SK-N-MC (cell line): Measurements from ENCODE around the gene ITPKA.

Source experiments
- DNase-seq: peaks from one replicate; pipeline ENCODE4 v3.0.0-alpha.2; 2011; ENCODE audit warnings: low read depth, low spot score
- H3K27ac ChIP-seq: fragments of 200-600 bp; sonication (generic); 2 replicates; pipeline ENCODE4 v1.5.1; 2016; ENCODE audit warnings: mixed run types
- H3K36me3 ChIP-seq: fragments of 200-600 bp; sonication (generic); 2 replicates; pipeline ENCODE4 v1.6.1; 2017; ENCODE audit warnings: antibody characterized with exemption, low read length, mixed read lengths; ENCODE audit not compliant: insufficient read depth
- H3K4me3 ChIP-seq: fragments of 200-600 bp; sonication (generic); 2 replicates; pipeline ENCODE4 v1.5.1; 2016
- H3K9ac ChIP-seq: fragments of 200-600 bp; sonication (generic); 2 replicates; pipeline ENCODE4 v1.8.0; 2017; ENCODE audit warnings: mixed run types, mixed read lengths; ENCODE audit not compliant: insufficient read length
- H3K9me3 ChIP-seq: fragments of 200-600 bp; sonication (generic); 2 replicates; pipeline ENCODE4 v1.6.1; 2017; ENCODE audit warnings: low read depth, mild to moderate bottlenecking, antibody characterized with exemption, low read length, moderate library complexity, mixed read lengths
- EZH2 ChIP-seq: fragments of 200-600 bp; sonication (generic); IDR thresholded peaks from one replicate; pipeline ENCODE4 v1.6.1; 2017; ENCODE audit warnings: antibody characterized with exemption
- FOXP2 ChIP-seq: optimal IDR thresholded peaks from 2 replicates; pipeline ENCODE3; 2011; ENCODE audit warnings: mild to moderate bottlenecking, moderate library complexity; ENCODE audit not compliant: insufficient read depth; ENCODE audit errors: extremely low read length, control extremely low read depth
- POLR2AphosphoS5 ChIP-seq: IDR thresholded peaks from 2 replicates; pipeline ENCODE4 v1.6.1; 2012; ENCODE audit warnings: mild to moderate bottlenecking, low read depth, low read length, borderline replicate concordance

Gene ITPKA

DNA sequence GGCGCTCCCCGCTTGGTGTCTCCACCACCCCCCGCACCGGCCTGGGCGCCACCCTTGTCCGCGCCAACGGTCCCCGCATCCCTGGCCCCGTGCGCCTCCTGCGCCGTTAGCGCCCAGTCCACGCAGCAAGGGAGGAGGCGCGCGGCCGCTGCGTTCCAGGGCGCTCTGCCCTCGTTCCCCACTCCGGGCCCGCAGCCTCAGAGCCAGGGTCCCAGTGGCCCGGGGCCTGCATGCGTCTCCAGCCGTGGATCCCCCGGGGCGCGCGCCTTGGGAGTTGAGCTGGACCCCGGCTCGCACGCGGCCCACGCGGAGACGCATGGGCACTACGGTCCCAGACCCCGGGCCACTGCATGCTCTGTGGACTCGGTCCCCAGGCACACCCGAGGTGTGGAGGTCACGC lies 7.4 kb upstream of the ITPKA start:
- no peak for DNase-seq
- Histone ChIP-seq H3K9me3 (no peaks in the 10 kb centered on the region), H3K36me3 (peaks cover 10% of the 10 kb centered on the region), H3K9ac (no peak overlapping the region), H3K4me3 (no peak overlapping the region), H3K27ac (no peak overlapping the region)
- TF ChIP-seq FOXP2 (no peak), POLR2AphosphoS5 (no peak), EZH2 (no peak)

DNA sequence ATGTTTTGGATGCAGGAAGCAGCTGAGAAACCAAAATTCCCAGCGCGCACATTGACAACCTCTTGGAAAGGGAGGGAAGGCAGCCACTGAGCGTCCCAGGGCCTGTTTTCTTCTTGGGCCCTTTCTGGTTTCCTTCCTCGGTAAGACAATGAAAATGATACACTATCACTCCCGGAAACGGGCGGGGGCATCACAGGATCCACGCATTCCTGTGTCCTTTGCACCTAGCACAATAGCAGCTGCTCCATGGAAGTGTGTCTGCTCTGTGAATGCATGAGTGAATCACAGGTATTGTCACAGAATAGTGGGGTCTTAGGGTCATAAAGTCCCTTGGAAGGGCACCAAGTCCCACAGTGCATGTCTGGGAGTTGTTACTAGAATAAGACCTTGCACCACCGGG lies 6.3 kb upstream of the ITPKA start:
- no peak for TF ChIP-seq FOXP2
- no peak for TF ChIP-seq POLR2AphosphoS5
- TF ChIP-seq EZH2 = no peak
- Histone ChIP-seq H3K9me3 (no peaks in the 10 kb centered on the region), H3K9ac (no peak overlapping the region)

GRCh38 chr15:41487802-41488201 lies 5.9 kb upstream of the ITPKA start:
- Histone ChIP-seq H3K9ac (no peak overlapping the region), H3K36me3 (peaks cover 2% of the 10 kb centered on the region), H3K27ac (no peak overlapping the region), H3K9me3 (no peaks in the 10 kb centered on the region), H3K4me3 (no peak overlapping the region)
- TF ChIP-seq EZH2 (no peak), FOXP2 (no peak), POLR2AphosphoS5 (no peak)
- no peak for DNase-seq

More for the DNA sequence above, 6.3 kb upstream of the ITPKA start:
- Histone ChIP-seq H3K4me3 (no peak overlapping the region), H3K27ac (no peak overlapping the region), H3K36me3 (peaks cover 6% of the 10 kb centered on the region)
- DNase-seq = no peak

DNA sequence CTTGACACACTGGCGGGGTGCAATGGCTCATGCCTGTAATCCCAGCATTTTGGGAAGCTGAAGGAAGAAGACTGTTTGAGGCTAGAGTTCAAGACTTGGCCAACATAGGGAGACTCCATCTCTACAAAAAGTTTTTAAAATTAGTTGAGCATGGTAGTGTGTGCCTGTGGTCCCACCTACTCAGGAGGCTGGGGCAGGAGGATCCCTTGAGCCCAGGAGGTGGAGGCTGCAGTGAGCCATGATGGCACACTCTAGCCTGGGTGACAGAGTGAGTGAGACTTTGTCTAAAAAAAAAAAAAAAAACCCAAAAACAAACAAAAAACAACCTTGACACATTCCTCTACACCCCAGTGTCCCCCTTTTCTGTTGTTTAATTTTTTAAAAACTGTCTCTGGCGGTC lies 4.0 kb upstream of the ITPKA start:
- Histone ChIP-seq H3K36me3 (no peaks in the 10 kb centered on the region), H3K27ac (no peak overlapping the region), H3K4me3 (no peak overlapping the region), H3K9me3 (no peaks in the 10 kb centered on the region), H3K9ac (no peak overlapping the region)
- no peak for DNase-seq
- TF ChIP-seq EZH2 (no peak), POLR2AphosphoS5 (no peak), FOXP2 (no peak)

DNA sequence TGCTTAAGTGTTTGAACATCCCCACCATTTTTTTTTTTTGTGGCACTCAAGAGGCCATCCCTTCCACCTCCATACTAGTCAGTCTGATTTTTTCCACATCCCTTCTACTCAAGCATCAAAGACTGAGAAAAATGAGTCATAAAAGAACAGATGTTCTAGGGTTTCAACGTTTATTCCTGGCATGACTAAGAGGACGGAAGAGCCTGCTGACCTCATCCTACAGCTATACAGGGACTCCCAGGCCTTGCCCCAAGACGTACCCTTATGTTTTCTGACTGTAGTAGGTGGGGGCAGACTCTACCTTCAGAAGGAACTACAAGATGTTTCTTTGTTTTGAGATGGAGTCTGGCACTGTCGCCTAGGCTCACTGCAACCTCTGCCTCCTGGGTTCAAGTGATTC lies 3.3 kb upstream of the ITPKA start:
- no peak for TF ChIP-seq EZH2
- no peak for TF ChIP-seq FOXP2
- no peak for TF ChIP-seq POLR2AphosphoS5
- no peak overlapping the region for H3K27ac ChIP-seq
- H3K4me3 ChIP-seq = no peak overlapping the region
- H3K36me3 ChIP-seq = no peaks in the 10 kb centered on the region
- DNase-seq = no peak
- H3K9ac ChIP-seq = no peak overlapping the region
- H3K9me3 ChIP-seq = no peaks in the 10 kb centered on the region

DNA sequence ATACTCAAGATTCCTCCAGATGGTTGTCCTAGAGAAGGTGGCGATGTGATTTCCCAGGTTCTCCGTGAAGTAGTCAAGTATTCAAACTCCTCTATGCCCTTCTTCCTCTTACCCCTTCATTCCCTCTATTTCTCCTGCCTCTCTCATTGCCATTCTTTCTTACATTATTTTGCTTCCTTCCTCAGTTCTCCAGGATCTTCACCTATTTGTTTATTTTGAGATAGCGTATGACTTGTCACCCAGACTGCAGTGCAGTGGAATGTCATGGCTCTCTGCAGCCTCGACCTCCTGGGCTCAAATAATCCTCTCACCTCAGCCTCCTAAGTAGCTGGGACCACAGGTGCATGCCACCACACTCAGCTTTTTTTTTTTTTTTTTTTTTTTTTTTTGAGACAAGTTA lies 1.8 kb upstream of the ITPKA start:
- no peaks in the 10 kb centered on the region for H3K36me3 ChIP-seq
- TF ChIP-seq FOXP2 = no peak
- TF ChIP-seq EZH2 = no peak
- TF ChIP-seq POLR2AphosphoS5 = no peak
- no peak for DNase-seq
- H3K9me3 ChIP-seq = no peaks in the 10 kb centered on the region
- no peak overlapping the region for H3K27ac ChIP-seq
- no peak overlapping the region for H3K4me3 ChIP-seq
- H3K9ac ChIP-seq = no peak overlapping the region

GRCh38 chr15:41492597-41493204 lies 973 bp upstream of the ITPKA start:
- peak overlapping the region; percentile 77 for H3K9ac ChIP-seq
- peak overlapping the region; percentile 88 for H3K4me3 ChIP-seq
- no peak for DNase-seq

DNA sequence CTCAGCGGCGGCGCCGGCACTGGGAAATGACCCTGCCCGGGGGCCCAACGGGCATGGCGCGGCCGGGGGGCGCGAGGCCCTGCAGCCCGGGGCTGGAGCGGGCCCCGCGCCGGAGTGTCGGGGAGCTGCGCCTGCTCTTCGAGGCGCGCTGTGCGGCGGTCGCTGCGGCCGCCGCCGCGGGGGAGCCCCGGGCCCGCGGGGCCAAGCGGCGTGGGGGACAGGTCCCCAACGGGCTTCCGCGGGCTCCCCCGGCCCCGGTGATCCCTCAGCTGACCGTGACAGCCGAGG lies 172 bp downstream of the ITPKA start:
- Histone ChIP-seq H3K4me3 (peak overlapping the region; percentile 88), H3K9ac (no peak overlapping the region), H3K9me3 (no peaks in the 10 kb centered on the region), H3K36me3 (no peaks in the 10 kb centered on the region), H3K27ac (no peak overlapping the region)
- TF ChIP-seq POLR2AphosphoS5 (no peak), FOXP2 (no peak), EZH2 (no peak)
- DNase-seq = no peak

More at GRCh38 chr15:41492597-41493204, 973 bp upstream of the ITPKA start:
- Histone ChIP-seq H3K27ac (no peak overlapping the region), H3K9me3 (no peaks in the 10 kb centered on the region), H3K36me3 (no peaks in the 10 kb centered on the region)
- no peak for TF ChIP-seq FOXP2
- no peak for TF ChIP-seq POLR2AphosphoS5
- no peak for TF ChIP-seq EZH2
